ENCODE data around the gene HNF1B. TPM values are rescaled to one million over a fixed set of nuclear protein-coding genes. Genes with fewer than 3 reads are reported as not detected.

The HNF1B gene
- total RNA-seq, 1 donor = not detected

DNA sequence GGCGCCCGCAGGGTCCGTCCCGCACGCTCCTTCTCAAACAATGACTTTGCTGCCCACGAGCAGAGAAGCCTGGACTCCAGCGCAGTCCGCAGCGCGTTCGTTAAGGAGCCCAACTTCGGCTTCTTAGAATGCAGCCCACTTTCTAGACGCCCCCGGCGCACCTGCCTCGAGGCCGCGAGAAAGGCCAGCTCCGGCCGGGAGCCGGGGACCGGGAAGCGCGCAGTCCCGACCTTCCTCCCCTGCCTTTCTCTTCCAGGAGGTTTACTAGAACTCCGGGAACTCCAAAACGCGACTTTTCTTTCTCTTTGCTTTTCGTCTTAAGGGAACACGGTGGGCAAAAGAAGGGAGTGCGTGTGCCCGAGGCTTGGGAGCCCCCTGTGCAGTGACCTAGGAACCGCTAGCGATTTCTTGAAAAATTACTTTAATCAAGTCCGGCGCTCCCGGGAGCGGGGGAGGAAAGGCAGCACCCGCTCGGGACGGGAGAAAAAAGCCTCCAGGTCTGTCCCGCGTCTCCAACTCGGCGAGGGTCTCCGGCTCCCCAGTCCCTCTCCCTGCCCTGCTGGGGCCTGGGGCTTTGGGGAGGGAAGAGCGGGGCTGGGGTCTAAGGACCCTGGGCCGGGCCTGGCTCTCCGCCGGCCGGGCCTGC, 2.6 kb downstream of the HNF1B start:
- H3K4me1 ChIP-seq (ENCODE audit: insufficient read depth, low read length) = peaks cover 3% of the 10 kb centered on the region
- H3K4me2 ChIP-seq (ENCODE audit: insufficient read depth, low read length) = peak overlapping the region; percentile 52
- H3K27me3 ChIP-seq (ENCODE audit: insufficient read depth, low read length) = peaks cover 94% of the 10 kb centered on the region
- DNase-seq (ENCODE audit: insufficient read length, low spot score, missing footprints) = no peak
- no peak overlapping the region for H3K27ac ChIP-seq (ENCODE audit: low read depth, low read length)
- H3K4me3 ChIP-seq (ENCODE audit: insufficient read depth, low read length) = peak overlapping the region; percentile 44
- no peaks in the 10 kb centered on the region for H4K20me1 ChIP-seq (ENCODE audit: insufficient read depth, low read length)
- H3K36me3 ChIP-seq (ENCODE audit: insufficient read depth, low read length) = no peaks in the 10 kb centered on the region
- no peaks in the 10 kb centered on the region for H3K9me3 ChIP-seq (ENCODE audit: low read depth, low read length)
- no peak overlapping the region for H2AFZ ChIP-seq (ENCODE audit: low read length)
- no peak for TF ChIP-seq CTCF (IDR thresholded peaks at IDR 0.05; ENCODE audit: extremely low read depth, low read depth, low read length)
- no peaks in the 10 kb centered on the region for H3K79me2 ChIP-seq (ENCODE audit: insufficient read depth, low read length)

GRCh38 chr17:37741341-37742115, 3.3 kb downstream of the HNF1B start:
- DNase-seq (ENCODE audit: insufficient read length, low spot score, missing footprints) = no peak
- Histone ChIP-seq H3K36me3 (ENCODE audit: insufficient read depth, low read length) (no peaks in the 10 kb centered on the region), H3K79me2 (ENCODE audit: insufficient read depth, low read length) (no peaks in the 10 kb centered on the region), H4K20me1 (ENCODE audit: insufficient read depth, low read length) (no peaks in the 10 kb centered on the region), H3K4me3 (ENCODE audit: insufficient read depth, low read length) (no peak overlapping the region), H3K27ac (ENCODE audit: low read depth, low read length) (no peak overlapping the region), H3K9me3 (ENCODE audit: low read depth, low read length) (no peaks in the 10 kb centered on the region), H2AFZ (ENCODE audit: low read length) (no peak overlapping the region), H3K27me3 (ENCODE audit: insufficient read depth, low read length) (peaks cover 94% of the 10 kb centered on the region), H3K4me1 (ENCODE audit: insufficient read depth, low read length) (peaks cover 3% of the 10 kb centered on the region), H3K4me2 (ENCODE audit: insufficient read depth, low read length) (no peak overlapping the region)
- no peak for TF ChIP-seq CTCF (IDR thresholded peaks at IDR 0.05; ENCODE audit: extremely low read depth, low read depth, low read length)

DNA sequence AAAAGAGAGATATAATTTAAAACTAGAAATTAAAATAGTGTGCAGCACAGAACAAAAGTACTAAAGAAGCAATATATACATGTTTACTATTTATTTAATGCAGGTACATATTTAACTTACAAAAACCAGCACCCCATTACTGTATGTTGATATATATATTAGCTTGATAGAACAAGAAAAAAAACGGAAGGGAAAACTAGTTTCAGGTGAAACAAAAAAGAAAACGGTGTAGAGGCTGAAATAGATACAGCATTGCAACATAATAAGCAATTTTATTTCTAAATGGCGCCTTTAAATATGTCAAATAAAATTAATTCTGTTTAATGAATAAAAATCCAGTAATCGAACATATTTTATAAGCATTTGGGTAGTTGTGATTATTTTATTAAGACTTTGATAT, 3.9 kb downstream of the HNF1B start:
- H3K27me3 ChIP-seq (ENCODE audit: insufficient read depth, low read length) = peaks cover 94% of the 10 kb centered on the region
- no peak overlapping the region for H2AFZ ChIP-seq (ENCODE audit: low read length)
- H3K36me3 ChIP-seq (ENCODE audit: insufficient read depth, low read length) = no peaks in the 10 kb centered on the region
- no peak for DNase-seq (ENCODE audit: insufficient read length, low spot score, missing footprints)
- H4K20me1 ChIP-seq (ENCODE audit: insufficient read depth, low read length) = no peaks in the 10 kb centered on the region
- no peak overlapping the region for H3K4me3 ChIP-seq (ENCODE audit: insufficient read depth, low read length)
- H3K4me1 ChIP-seq (ENCODE audit: insufficient read depth, low read length) = peaks cover 3% of the 10 kb centered on the region
- H3K79me2 ChIP-seq (ENCODE audit: insufficient read depth, low read length) = no peaks in the 10 kb centered on the region
- H3K9me3 ChIP-seq (ENCODE audit: low read depth, low read length) = no peaks in the 10 kb centered on the region
- no peak overlapping the region for H3K27ac ChIP-seq (ENCODE audit: low read depth, low read length)
- no peak overlapping the region for H3K4me2 ChIP-seq (ENCODE audit: insufficient read depth, low read length)
- TF ChIP-seq CTCF (IDR thresholded peaks at IDR 0.05; ENCODE audit: extremely low read depth, low read depth, low read length) = no peak

- peaks cover 3% of the 10 kb centered on the region for H3K4me1 ChIP-seq (ENCODE audit: insufficient read depth, low read length)
- no peaks in the 10 kb centered on the region for H3K36me3 ChIP-seq (ENCODE audit: insufficient read depth, low read length)
- no peaks in the 10 kb centered on the region for H3K79me2 ChIP-seq (ENCODE audit: insufficient read depth, low read length)
- TF ChIP-seq CTCF (IDR thresholded peaks at IDR 0.05; ENCODE audit: extremely low read depth, low read depth, low read length) = no peak
- no peaks in the 10 kb centered on the region for H4K20me1 ChIP-seq (ENCODE audit: insufficient read depth, low read length)
- no peak overlapping the region for H3K4me3 ChIP-seq (ENCODE audit: insufficient read depth, low read length)
- no peak overlapping the region for H3K27ac ChIP-seq (ENCODE audit: low read depth, low read length)
- H3K9me3 ChIP-seq (ENCODE audit: low read depth, low read length) = no peaks in the 10 kb centered on the region
- H2AFZ ChIP-seq (ENCODE audit: low read length) = no peak overlapping the region
- peaks cover 76% of the 10 kb centered on the region for H3K27me3 ChIP-seq (ENCODE audit: insufficient read depth, low read length)
- H3K4me2 ChIP-seq (ENCODE audit: insufficient read depth, low read length) = no peak overlapping the region
- peak; percentile 41 for DNase-seq (ENCODE audit: insufficient read length, low spot score, missing footprints)
Observed at GRCh38 chr17:37737971-37738370, 6.9 kb downstream of the HNF1B start.

Data from osteoblast (primary cell).